HTERT RPE-1 (cell line): ENCODE measurements around the gene ZAR1.
"Not testable (repeated sequence)": the region's sequence is repeated elsewhere in the genome, so short reads cannot be mapped to it uniquely, and the experiment has no call there.

Experiments used
- in situ Hi-C: fragments of 300-500 bp; cut with MboI; formaldehyde crosslinking; loops from 4 replicates; pipeline ENCODE4 v1.14.3; 2020; ENCODE audit warnings: low sequenced_read_pairs

Gene ZAR1, protein sequence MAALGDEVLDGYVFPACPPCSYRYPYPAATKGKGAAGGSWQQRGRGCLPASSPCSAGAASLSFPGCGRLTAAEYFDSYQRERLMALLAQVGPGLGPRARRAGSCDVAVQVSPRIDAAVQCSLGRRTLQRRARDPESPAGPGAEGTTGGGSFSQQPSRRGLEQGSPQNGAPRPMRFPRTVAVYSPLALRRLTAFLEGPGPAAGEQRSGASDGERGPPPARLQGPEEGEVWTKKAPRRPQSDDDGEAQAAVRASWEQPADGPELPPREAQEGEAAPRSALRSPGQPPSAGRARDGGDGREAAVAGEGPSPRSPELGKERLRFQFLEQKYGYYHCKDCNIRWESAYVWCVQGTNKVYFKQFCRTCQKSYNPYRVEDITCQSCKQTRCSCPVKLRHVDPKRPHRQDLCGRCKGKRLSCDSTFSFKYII

DNA sequence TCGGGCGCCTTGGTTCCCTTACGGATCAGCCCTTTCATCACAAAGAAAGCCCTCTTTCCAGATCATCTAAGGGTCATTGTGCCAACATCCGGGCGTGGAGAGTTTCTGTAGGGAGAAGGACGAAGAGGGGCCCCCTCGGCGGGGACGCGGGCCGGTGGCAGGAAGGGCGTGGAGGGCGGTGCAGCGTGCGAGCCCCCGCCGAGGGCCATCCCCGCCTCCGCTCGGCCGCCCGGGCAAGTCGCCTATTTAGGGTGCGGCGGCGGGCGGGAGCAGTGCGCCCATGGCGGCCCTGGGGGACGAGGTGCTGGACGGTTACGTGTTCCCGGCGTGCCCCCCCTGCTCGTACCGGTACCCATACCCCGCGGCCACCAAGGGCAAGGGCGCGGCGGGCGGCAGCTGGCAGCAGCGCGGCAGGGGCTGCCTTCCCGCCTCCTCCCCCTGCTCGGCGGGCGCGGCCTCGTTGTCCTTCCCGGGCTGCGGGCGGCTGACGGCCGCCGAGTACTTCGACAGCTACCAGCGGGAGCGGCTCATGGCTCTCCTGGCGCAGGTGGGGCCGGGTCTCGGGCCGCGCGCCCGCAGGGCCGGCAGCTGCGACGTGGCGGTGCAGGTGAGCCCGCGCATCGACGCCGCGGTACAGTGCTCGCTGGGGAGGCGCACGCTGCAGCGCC is at the start of gene ZAR1:
Gene ZAR1, plus strand, starts transcription at position 241 of the 668 bp plus-strand sequence. Its CDS starts 40 bp downstream, at position 281.
- in situ Hi-C loops, result no loop called here

DNA sequence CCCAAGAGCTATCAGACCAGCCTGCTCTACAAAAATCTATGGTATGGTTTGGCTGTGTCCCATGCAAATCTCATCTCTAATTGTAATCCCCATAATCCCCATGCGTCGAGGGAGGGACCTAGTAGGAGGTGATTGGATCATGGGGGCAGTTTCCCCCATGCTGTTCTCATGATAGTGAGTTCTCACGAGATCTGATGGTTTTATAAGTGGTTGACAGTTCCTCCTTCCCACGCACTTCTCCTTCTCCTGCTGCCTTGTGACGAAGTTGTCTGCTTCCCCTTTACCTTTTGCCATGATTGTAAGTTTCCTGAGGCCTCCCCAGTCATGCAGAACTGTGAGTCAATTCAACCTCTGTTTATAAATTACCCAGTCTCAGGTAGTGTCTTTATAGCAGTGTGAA is 49.1 kb upstream of the ZAR1 start:
- in situ Hi-C loops, result not testable (repeated sequence)

DNA sequence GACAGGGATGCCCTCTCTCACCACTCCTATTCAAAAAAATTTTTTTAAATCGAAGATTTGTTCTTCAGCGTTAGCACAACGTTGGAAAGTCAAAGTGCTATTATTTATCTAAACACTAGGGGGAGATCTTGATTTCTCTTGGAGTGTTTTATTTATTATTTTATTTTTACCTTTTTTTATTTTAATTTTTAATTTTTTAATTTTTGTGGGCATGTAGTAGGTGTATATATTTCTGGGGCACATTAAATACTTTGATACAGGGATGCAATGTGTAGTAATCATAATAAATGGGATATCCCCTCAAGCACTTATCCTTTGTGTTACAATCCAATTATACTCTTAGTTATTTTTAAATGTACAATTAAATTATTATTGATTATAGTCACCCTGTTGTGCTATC is 44.3 kb upstream of the ZAR1 start:
- in situ Hi-C loops, result no loop called here

DNA sequence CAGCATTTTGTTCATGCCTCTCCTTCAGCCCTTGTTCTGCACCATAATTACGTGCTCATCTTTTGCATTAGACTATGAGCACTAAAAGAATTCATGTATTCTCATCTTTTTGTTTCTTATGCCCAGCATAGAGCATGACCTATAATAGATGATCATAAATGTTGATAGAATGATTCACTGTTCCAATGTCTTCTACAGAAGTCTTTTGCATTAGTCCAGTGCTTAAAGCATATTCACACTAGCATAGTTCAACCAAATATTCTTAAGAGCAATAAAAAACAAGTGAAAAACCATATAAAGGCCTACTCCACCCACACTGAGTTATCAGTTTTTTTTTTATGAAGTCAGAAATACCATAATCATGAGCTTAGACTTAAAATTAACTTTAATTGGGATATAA is 43.4 kb upstream of the ZAR1 start:
- in situ Hi-C loops, result no loop called here

DNA sequence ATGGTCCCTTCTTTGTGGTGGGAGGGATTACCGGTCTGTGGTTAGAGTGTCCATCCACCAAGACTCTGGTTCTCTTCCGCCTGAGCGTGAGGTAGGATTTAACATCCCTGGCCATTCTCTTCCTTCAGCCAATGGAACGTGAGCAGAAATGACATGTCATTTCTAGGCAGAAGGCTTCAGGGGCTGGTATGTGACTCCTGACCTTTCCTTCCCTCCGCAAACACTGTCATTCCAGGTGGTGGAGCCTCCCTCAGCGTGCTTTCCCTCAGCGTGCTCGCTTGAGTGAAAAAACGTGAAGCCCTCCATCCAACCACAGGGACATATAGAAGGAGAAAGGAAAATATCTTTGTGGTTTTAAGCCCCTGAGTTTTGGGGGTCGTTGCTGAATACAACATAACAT is 40.9 kb upstream of the ZAR1 start:
- in situ Hi-C loops, result no loop called here

DNA sequence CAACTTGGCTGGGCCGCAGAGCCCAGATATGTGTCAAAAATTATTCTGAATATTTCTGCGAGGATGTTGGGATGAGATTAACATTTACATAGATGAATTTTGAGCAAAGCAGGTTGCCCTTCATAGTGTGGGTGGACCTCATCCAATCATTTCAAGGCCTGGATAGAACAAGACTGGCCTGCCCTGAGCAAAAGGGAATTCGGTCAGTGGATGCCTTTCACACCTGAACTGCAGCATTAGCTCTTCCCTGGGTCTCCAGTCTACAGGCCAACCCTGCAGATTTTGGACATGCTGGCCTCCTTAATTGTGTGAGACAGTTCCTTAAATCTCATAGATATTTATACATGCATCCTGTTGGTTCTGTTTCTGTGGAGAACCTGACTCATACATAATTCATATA is 39.3 kb upstream of the ZAR1 start:
- in situ Hi-C loops, result no loop called here

DNA sequence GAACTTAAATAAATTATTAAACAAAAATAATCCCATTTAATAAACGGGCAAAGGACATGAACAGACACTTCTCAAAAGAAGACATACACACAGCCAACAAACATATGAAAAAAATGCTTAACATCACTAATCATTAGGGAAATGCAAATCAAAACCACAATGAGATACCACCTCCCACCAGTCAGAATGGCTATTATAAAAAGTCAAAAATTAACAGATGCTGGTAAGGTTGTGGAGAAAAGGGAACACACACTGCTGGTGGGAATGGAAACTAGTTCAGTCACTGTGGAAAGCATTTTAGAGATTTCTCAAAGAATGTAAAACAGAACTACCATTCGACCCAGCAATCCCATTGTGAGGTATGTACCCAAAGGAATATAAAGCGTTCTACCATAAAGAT is 38.4 kb upstream of the ZAR1 start:
- in situ Hi-C loops, result not testable (repeated sequence)

DNA sequence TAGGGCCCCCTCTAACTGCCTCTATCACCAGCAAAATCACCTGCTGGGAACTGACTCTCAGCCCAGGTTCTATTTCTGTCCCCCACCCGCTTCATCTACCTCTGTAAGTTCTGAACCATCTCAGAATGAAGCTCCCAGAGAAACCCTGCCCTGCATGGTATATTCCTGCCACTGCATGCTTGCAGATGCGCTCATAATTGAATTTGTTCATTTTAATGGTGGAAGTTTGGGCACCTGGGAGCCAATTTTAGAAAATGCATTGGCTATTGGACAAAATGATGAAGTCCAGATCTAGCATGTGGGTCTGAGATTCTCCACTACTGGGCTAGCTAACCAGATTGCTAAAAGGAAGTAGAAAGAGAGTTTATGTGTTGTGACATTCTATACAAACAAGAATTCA is 35.5 kb upstream of the ZAR1 start:
- in situ Hi-C loops, result no loop called here

DNA sequence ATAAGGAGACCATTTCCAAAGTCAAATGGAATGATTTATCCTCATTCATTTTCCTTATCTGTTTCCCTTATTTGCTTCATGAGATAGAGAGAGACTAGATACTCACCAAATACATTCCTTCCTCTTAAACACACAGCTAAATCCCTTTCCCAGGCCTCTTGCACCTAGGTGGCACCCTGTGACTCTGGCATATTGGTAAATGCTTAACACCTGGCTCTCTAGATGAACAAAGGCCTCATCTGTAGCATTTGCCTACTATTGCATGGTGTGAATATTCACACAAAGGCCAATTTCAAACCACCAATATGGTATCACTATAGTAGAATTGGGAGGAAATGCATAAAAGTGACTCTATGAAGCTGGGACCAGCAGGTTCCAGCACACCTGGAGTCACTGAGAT is 29.1 kb upstream of the ZAR1 start:
- in situ Hi-C loops, result no loop called here

DNA sequence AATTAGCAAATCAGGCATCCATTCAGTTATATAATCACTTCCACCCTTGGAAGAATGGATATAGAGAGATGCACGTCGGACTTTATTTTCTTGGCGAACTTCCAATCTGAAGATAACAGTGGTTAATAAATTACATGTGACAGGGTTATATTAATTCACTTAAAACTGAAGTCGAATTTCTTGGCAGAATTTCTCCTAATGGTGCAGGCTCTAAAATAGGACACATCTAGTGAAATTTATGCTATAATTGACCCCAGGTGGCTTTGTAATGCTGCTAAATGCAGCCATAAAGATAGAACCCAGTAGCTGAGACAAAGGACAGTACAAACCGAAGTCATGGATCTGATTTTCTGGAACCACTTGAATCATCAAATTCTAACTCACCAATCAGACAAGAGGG is 27.7 kb upstream of the ZAR1 start:
- in situ Hi-C loops, result no loop called here

DNA sequence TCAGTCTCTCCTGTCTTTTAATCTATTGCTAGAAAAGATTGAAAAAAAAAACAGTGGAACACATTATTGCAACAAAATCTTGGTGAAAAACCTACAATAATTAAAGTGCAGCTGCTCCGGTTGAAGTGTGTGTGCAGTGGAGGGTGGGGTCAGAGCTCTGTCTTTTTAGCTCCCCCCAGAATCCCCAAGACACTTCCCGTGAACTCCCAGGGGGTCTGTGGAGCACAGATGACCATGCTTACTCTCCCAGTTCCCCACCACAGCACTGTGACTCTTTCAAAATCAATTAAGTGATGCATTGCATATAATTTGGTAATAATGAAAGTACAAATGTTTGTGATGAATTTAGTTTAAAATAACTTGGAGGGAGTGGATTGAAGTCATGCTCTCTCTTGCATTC is 22.6 kb upstream of the ZAR1 start:
- in situ Hi-C loops, result no loop called here

DNA sequence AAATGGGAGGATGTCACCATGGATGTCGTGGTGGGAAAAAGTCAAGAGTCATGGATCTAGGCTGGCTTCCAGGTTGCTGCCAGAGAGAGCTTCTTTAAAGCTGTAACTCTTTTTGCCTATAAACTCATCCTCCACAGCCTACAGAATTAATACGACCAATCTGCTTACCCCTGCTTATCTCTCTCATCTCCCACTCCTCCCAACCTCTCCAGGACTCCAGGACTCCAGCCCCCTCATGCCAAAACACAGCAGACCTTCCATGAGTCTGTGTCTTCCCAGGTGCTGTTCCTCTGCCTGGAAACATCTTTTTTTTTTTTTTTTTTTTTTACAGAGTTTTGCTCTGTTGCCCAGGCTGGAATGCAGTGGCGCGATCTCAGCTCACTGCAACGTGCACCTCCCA is 22.2 kb upstream of the ZAR1 start:
- in situ Hi-C loops, result no loop called here

DNA sequence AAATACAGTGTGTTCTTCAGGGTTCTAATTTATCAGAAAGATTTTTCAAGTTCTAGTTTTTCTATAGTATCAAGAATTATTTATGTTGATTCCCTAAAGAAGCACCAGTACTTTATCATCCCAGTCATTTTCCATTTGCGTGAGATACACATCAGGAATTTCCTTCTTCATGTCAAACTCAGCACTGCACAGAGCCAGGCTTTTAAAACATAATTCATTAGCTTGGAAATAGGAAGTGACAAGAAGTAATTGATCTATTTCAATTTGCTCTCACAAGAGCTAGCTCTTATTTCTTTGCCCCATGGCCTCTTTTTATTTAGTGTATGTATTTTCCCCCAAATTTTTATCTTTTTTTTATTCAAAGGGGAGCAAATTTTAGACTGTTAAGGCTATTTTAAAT is 19.9 kb upstream of the ZAR1 start:
- in situ Hi-C loops, result no loop called here

DNA sequence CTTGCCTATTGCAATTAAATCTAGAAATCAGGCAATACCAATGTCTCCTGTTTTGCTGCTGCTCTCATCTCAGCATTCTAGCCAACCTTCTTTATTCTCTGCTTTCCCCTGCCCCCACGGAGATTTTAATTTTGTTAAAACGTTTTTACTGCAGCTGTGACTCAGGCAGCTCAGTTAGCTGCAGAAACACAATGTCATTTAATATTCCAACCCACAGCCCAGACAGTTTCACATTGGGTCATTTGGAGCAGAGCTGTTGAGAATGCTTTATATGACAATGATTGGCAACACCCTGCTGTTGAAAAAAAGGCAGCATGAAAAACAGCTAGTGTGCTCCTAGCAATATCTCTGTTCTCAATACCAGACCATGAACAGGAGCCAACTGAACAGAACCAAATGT is 19.5 kb upstream of the ZAR1 start:
- in situ Hi-C loops, result no loop called here

DNA sequence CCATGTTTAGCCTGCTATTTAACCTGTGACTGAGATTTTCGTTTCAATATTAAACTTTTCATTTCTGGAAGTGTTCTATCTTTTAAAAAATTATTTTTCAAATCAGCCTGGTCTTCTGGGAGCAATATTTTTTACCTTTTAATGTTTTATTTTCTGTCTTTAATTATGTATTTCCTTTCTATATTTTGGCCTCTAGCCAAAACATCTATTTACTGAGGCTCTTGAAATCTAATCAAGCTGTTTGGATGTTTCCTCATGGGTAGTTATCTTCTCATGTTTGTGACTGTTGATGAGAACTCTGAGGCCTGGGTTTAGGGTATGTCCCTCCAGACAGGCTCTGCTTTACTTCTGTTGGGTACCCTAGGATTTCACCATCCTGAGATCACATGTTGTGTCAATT is 17.3 kb upstream of the ZAR1 start:
- in situ Hi-C loops, result no loop called here

DNA sequence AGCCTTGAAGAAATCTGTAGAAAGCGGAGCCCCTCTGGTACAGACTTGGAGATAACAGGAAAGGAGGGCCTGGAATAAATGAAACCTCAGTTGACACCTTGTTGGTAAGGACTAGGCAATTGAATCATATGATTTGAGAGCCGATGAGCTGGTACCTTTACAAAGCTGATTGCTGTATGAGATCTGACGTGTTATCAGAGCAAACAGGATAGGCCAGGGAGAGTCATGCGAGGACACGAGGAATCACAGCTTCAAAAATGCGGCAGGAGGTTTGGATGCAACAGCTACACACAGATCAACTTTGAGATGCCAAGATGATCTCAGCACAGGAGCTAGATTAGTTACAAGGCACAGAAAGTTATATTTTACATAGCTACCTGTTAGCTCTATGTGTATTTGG is 14.3 kb upstream of the ZAR1 start:
- in situ Hi-C loops, result no loop called here

DNA sequence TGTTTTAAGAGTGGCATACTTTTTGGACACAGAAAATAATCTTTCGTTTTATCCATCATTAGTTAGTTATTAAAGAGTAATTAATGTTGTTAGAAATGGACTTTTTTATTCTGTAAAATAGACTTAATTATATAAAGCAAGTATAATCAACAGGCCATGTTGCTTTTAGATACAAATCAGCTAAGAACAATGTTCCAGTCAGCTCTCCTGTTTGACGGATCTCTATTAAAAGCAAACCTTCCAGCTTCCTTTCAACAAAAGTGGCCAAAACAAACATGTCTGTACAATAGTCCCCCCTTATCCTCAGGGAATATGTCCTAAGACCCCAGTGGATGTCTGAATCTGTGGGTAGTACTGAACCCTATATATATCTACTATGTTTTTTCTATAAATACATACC is 11.8 kb upstream of the ZAR1 start:
- in situ Hi-C loops, result no loop called here

DNA sequence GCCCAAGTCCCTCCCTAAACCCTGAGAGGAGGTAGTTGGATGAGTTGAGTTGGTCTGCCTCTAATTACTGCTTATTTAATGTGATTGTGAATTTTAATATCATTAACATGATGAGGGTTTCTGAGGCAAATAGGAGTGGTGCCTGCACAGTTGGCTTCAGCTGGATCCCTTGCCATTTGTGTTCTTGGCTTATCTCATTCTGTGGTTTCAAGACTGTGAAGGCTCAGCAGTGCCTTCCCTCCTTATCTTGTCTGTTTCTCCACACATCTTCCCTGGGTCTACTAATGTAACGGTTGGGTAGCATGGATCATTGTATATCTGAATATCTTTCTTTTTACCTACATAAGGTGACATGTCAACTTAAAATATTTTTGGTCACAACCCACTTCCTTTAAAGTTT is 8.5 kb upstream of the ZAR1 start:
- in situ Hi-C loops, result no loop called here

DNA sequence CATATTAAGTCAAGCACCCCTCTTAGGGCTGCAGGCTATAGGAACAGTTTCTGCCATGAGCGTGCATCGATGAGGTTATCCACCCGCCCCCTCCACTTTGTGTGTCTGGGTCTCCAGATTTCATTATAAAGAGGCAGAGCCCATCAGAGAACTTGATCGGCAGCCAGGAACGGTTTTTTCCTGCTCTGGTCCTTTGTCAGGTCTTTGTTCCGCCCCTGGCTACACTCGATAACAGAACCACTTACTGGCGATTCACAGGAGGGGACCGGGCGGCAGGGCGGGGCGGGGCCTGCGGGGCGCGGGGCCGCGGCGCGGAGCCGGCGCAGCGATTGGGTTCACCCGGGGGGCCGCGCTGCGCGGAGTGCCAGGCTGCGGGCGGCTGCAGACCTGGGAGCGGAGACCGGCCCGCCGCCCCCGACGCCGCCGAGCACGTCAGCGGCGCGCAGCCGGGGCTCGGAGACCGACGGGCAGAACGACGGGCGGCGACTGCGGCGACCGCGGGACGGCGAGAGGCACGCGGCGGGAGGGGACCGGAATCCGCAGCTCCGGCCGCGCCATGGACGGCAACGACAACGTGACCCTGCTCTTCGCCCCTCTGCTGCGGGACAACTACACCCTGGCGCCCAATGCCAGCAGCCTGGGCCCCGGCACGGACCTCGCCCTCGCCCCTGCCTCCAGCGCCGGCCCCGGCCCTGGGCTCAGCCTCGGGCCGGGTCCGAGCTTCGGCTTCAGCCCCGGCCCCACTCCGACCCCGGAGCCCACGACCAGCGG is 6.9 kb upstream of the ZAR1 start, which contains the start of gene SLC10A4:
Gene SLC10A4, plus strand, starts transcription at position 338 of the 771 bp plus-strand sequence. Its CDS starts 219 bp downstream, at position 557.
- in situ Hi-C loops, result no loop called here

DNA sequence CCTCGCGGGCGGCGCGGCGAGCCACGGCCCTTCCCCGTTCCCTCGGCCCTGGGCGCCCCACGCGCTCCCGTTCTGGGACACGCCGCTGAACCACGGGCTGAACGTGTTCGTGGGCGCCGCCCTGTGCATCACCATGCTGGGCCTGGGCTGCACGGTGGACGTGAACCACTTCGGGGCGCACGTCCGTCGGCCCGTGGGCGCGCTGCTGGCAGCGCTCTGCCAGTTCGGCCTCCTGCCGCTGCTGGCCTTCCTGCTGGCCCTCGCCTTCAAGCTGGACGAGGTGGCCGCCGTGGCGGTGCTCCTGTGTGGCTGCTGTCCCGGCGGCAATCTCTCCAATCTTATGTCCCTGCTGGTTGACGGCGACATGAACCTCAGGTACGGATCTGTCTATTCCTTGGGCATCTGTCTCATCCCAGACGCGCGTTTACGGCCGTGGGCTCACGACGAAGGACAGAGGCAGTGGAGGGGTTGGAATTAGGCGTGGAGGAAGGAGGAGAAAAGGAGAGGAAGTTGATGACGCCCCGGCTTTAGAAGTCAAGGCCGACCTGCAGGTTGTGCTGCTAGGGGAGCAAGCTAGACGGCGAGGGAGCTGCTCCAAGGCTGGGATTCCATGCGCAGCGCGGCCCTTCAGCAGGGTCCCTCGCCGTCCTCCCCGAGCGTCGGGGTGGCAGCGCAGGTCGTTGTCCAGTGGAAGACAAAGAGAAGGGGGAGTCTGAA is 6.1 kb upstream of the ZAR1 start:
- in situ Hi-C loops, result no loop called here
